ENCODE data around the gene CCNB2. TPM values are rescaled to one million over a fixed set of nuclear protein-coding genes. Genes with fewer than 3 reads are reported as not detected.

The CCNB2 gene
- total RNA-seq, 1 donor = 27.2 TPM

GRCh38 chr15:59153466-59153865 is 48.5 kb downstream of the CCNB2 start:
- TF ChIP-seq CTCF (IDR thresholded peaks at IDR 0.05; ENCODE audit: insufficient read depth, low read depth, low read length) = no peak
- no peak for DNase-seq (ENCODE audit: low read depth)
- no peak overlapping the region for H3K4me3 ChIP-seq (ENCODE audit: low read depth, low read length)

GRCh38 chr15:59154243-59154642 is 49.3 kb downstream of the CCNB2 start:
- TF ChIP-seq CTCF (IDR thresholded peaks at IDR 0.05; ENCODE audit: insufficient read depth, low read depth, low read length) = no peak
- no peak for DNase-seq (ENCODE audit: low read depth)
- H3K4me3 ChIP-seq (ENCODE audit: low read depth, low read length) = no peak overlapping the region

- TF ChIP-seq CTCF (IDR thresholded peaks at IDR 0.05; ENCODE audit: insufficient read depth, low read depth, low read length) = no peak
- H3K4me3 ChIP-seq (ENCODE audit: low read depth, low read length) = no peak overlapping the region
- DNase-seq (ENCODE audit: low read depth) = no peak
Observed at GRCh38 chr15:59155431-59155830, 50.5 kb downstream of the CCNB2 start.

GRCh38 chr15:59157396-59157795 is 52.5 kb downstream of the CCNB2 start:
- no peak for DNase-seq (ENCODE audit: low read depth)
- no peak overlapping the region for H3K4me3 ChIP-seq (ENCODE audit: low read depth, low read length)
- no peak for TF ChIP-seq CTCF (IDR thresholded peaks at IDR 0.05; ENCODE audit: insufficient read depth, low read depth, low read length)

- DNase-seq (ENCODE audit: low read depth) = no peak
- no peak for TF ChIP-seq CTCF (IDR thresholded peaks at IDR 0.05; ENCODE audit: insufficient read depth, low read depth, low read length)
- H3K4me3 ChIP-seq (ENCODE audit: low read depth, low read length) = no peak overlapping the region
Observed at GRCh38 chr15:59157840-59158700, 53.1 kb downstream of the CCNB2 start.

GRCh38 chr15:59158701-59159034 is 53.7 kb downstream of the CCNB2 start:
- no peak overlapping the region for H3K4me3 ChIP-seq (ENCODE audit: low read depth, low read length)
- TF ChIP-seq CTCF (IDR thresholded peaks at IDR 0.05; ENCODE audit: insufficient read depth, low read depth, low read length) = no peak
- no peak for DNase-seq (ENCODE audit: low read depth)

- H3K4me3 ChIP-seq (ENCODE audit: low read depth, low read length) = no peak overlapping the region
- DNase-seq (ENCODE audit: low read depth) = no peak
- TF ChIP-seq CTCF (IDR thresholded peaks at IDR 0.05; ENCODE audit: insufficient read depth, low read depth, low read length) = no peak
Observed at GRCh38 chr15:59159210-59159609, 54.3 kb downstream of the CCNB2 start.

All from fibroblast of villous mesenchyme (primary cell).